Kidney (tissue), 14 donors: ENCODE data around the gene KIF17. TPM values are rescaled to one million over a fixed set of nuclear protein-coding genes. Genes with fewer than 3 reads are reported as not detected.

Experiments used
- DNase-seq, 5 donors: peaks; one replicate each; pipeline ENCODE4 v3.0.0-alpha.2; 2013 to 2020
- FAIRE-seq: peaks from 2 replicates; lab custom pipeline; 2012; peaks lifted over from hg19 to GRCh38; lab: Jason Lieb, UNC
- H3K27ac ChIP-seq, 2 donors: one replicate each; pipeline ENCODE4 v1.7.0; 2013; ENCODE audit warnings: low read depth in 2 of 2, low read length in 2 of 2, inconsistent platforms in 1 of 2
- H3K27me3 ChIP-seq: one replicate; pipeline ENCODE4 v1.7.1; 2013; ENCODE audit warnings: low read length, inconsistent platforms; ENCODE audit not compliant: control insufficient read depth, insufficient read depth
- H3K36me3 ChIP-seq, 3 donors: one replicate each; pipeline versions ENCODE4 v1.7.0 to v1.7.1; 2013; ENCODE audit warnings: low read length in 3 of 3, control low read depth in 1 of 3, inconsistent platforms in 1 of 3; ENCODE audit not compliant: insufficient read depth in 3 of 3, control insufficient read depth in 2 of 3
- H3K4me1 ChIP-seq, 3 donors: one replicate each; pipeline versions ENCODE4 v1.7.0 to v1.7.1; 2013; ENCODE audit warnings: low read length in 3 of 3, inconsistent platforms in 1 of 3, low read depth in 1 of 3; ENCODE audit not compliant: control insufficient read depth in 2 of 3, insufficient read depth in 2 of 3
- H3K4me3 ChIP-seq, 3 donors: one replicate each; pipeline versions ENCODE4 v1.7.0 to v1.8.1; 2013; ENCODE audit warnings: low read length in 3 of 3, control low read depth in 1 of 3, inconsistent platforms in 1 of 3
- H3K9ac ChIP-seq, 3 donors: one replicate each; pipeline versions ENCODE4 v1.7.0 to v1.7.1; 2013; ENCODE audit warnings: low read length in 3 of 3, control low read depth in 1 of 3, inconsistent platforms in 1 of 3
- H3K9me3 ChIP-seq, 3 donors: one replicate each; pipeline versions ENCODE4 v1.7.0 to v1.7.1; 2013; ENCODE audit warnings: low read length in 3 of 3, control low read depth in 1 of 3, inconsistent platforms in 1 of 3; ENCODE audit not compliant: control insufficient read depth in 2 of 3, insufficient read depth in 1 of 3
- intact Hi-C: fragments of 100-400 bp; cut with DNase I; formaldehyde crosslinking; loops from one replicate; pipeline ENCODE4 v1.11.1; 2022
- polyA plus RNA-seq: library from polyadenylated mRNA; stranded (reverse); fragments of 350-450 nt; fragmentation: Illumina TruSeq; extraction: RNeasy Lipid Tissue Mini Kit (QIAGEN cat#74804); gene quantifications from one replicate; pipeline ENCODE4 v1.2.3, GENCODE V29; 2014; ENCODE audit warnings: low read depth, low replicate concordance; ENCODE audit not compliant: insufficient read depth
- total RNA-seq: library from RNA; stranded (reverse); fragmentation: NEBNext Ultra II Directional; extraction: Animal tissue kit (Norgen Biotek cat#: 25700); gene quantifications from one replicate; pipeline ENCODE4 v1.2.1, GENCODE V29; 2021
- TF ChIP-seq, protein P1 (sequence below): IDR thresholded peaks from 3 replicates; pipeline ENCODE4 v1.5.1; 2012; ENCODE audit warnings: mild to moderate bottlenecking, moderate library complexity, borderline replicate concordance; ENCODE audit not compliant: insufficient read depth; ENCODE audit errors: extremely low read depth
- donor health status: control.
- donor health status: control.
- donor health status: control.
- donor health status: control.
- donor health status: control.
- donor health status: DM: yes; HTN: yes; CAD: no.
- donor health status: Normal renal cell carcinoma (clear cell type).

Gene KIF17
- total and polyA plus RNA-seq, 2 donors from 2014 or later = 3.7 to 4.9 TPM

DNA sequence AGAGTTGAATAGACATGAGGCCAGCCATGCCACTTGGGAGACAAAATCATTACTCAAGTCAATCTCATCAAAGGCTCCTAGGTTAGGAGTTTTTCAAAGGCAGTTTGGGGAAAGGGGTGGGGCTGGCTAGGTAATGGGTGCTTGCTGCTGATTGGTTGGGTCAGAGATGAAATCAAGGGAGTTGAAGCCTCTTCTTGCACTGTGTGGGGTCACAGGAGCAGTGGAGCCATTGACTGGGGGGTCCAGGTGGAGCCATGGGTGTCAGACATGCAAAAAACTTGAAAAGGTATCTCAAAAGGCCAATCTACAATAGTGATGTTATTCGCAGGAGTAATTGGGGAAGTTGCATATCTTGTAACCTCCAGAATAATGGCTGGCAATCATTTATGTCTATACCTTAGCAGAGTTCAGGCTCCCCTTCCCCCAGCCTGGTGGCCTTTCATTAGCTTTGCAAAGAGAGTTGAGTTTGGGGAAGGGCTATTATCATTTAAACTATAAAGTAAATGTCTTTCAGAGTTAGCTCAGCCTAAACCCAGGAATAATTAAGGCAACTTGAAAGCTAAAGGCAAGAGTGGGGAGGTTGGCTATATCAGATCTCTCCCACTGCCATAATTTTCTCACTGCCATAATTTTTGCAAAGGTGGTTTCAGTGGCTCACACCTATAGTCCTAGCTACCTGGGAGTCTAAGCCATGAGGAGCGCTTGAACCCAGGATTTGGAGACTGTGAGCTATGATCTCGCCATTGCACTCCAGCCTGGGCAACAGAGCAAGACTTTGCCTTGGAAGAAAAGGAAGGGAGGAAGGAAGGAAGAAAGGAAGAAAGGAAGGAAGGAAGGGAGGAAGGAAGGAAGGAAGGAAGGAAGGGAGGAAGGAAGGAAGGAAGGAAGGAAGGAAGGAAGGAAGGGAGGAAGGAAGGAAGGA lies 92.4 kb downstream of the KIF17 start:
- Histone ChIP-seq H3K4me1 (no peaks in the 10 kb centered on the region), H3K4me3 (no peak overlapping the region), H3K36me3 (no peaks in the 10 kb centered on the region), H3K9ac (no peak overlapping the region), H3K9me3 (no peaks in the 10 kb centered on the region), H3K27ac (no peak overlapping the region), H3K27me3 (no peaks in the 10 kb centered on the region)
- DNase-seq = no peak
- no peak for FAIRE-seq
- intact Hi-C loops = no loop called here
- TF ChIP-seq, protein P1, sequence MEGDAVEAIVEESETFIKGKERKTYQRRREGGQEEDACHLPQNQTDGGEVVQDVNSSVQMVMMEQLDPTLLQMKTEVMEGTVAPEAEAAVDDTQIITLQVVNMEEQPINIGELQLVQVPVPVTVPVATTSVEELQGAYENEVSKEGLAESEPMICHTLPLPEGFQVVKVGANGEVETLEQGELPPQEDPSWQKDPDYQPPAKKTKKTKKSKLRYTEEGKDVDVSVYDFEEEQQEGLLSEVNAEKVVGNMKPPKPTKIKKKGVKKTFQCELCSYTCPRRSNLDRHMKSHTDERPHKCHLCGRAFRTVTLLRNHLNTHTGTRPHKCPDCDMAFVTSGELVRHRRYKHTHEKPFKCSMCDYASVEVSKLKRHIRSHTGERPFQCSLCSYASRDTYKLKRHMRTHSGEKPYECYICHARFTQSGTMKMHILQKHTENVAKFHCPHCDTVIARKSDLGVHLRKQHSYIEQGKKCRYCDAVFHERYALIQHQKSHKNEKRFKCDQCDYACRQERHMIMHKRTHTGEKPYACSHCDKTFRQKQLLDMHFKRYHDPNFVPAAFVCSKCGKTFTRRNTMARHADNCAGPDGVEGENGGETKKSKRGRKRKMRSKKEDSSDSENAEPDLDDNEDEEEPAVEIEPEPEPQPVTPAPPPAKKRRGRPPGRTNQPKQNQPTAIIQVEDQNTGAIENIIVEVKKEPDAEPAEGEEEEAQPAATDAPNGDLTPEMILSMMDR = no peak

DNA sequence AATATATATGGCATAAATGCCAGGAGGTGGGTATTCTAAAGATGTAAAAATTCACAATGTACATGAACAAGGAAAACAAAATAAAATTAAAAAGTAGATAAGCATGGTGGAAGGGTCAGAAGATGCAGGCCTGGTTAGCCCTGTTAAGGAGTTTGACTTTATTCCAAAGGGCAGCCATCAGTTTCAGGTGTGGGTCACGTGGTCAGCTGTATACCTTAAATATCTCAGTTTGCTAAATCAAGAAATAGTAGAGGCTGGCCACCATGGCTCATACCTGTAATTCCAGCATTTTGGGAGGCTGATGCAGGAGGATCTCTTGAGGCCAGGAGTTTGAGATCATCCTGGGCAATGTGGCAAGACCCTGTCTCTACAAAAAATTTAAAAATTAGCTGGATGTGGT lies 93.1 kb downstream of the KIF17 start:
- intact Hi-C loops = no loop called here
- H3K4me3 ChIP-seq = no peak overlapping the region
- H3K9ac ChIP-seq = no peak overlapping the region
- no peaks in the 10 kb centered on the region for H3K9me3 ChIP-seq
- TF ChIP-seq, protein P1 = no peak
- H3K27ac ChIP-seq = no peak overlapping the region
- no peak for DNase-seq
- H3K36me3 ChIP-seq = no peaks in the 10 kb centered on the region
- H3K4me1 ChIP-seq = no peaks in the 10 kb centered on the region
- no peaks in the 10 kb centered on the region for H3K27me3 ChIP-seq
- no peak for FAIRE-seq

DNA sequence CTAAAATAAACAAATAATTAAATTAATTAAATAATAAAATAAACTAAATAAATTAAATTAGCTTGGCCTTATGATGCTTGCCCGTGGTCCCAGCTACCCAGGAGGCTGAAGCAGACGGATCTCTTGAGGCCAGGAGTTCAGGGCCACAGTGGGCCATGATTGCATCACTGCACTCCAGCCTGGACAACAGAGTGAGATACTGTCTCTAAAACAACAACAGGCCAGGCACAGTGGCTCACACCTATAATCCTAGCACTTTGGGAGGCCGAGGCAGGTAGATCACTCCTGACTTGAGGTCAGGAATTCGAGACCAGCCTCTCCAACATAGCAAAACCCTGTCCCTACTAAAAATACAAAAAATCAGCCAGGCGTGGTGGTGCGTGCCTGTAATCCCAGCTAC lies 96.8 kb downstream of the KIF17 start:
- Histone ChIP-seq H3K4me3 (no peak overlapping the region), H3K9ac (no peak overlapping the region), H3K9me3 (no peaks in the 10 kb centered on the region), H3K4me1 (no peaks in the 10 kb centered on the region), H3K36me3 (no peaks in the 10 kb centered on the region), H3K27me3 (no peaks in the 10 kb centered on the region), H3K27ac (no peak overlapping the region)
- intact Hi-C loops = no loop called here
- TF ChIP-seq, protein P1 = no peak
- FAIRE-seq (no peak), DNase-seq (no peak)
